AG09309 (cell line): ENCODE data around the gene GAB1.

ENCODE experiments used
- DNase-seq: peaks from one replicate; pipeline ENCODE4 v3.0.0-alpha.2; 2010; ENCODE audit warnings: low read depth
- H3K4me3 ChIP-seq: 2 replicates; pipeline ENCODE4 v1.5.1; 2011; ENCODE audit warnings: mild to moderate bottlenecking, low read depth, low read length, moderate library complexity; ENCODE audit not compliant: control insufficient read depth
- TF ChIP-seq, protein P1 (sequence below): IDR thresholded peaks from 2 replicates; pipeline ENCODE4 v1.5.1; 2011; ENCODE audit warnings: mild to moderate bottlenecking, low read depth, low read length, inconsistent platforms; ENCODE audit not compliant: insufficient read depth, control insufficient read depth; ENCODE audit errors: missing control alignments

The GAB1 gene

DNA sequence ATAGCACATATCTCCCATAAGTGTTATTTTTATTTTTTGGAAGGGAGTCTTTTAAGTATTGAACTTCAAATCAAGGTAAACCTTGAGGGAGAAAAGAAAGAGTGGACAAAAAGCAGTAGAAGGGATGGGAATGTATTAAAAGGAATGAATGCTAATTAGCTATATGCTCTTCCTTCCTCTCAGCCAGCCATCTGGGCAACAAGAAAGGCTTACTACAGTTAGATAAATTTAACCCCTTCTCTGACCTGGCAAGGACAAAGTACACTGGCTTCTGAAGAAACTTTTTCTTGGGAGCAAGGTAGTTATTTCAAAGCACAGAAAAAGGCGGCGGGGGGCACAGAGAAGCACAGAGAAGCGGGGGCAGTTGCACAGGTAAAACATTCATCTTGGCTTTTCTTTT, 54.6 kb downstream of the GAB1 start:
- no peak for DNase-seq
- TF ChIP-seq, protein P1, sequence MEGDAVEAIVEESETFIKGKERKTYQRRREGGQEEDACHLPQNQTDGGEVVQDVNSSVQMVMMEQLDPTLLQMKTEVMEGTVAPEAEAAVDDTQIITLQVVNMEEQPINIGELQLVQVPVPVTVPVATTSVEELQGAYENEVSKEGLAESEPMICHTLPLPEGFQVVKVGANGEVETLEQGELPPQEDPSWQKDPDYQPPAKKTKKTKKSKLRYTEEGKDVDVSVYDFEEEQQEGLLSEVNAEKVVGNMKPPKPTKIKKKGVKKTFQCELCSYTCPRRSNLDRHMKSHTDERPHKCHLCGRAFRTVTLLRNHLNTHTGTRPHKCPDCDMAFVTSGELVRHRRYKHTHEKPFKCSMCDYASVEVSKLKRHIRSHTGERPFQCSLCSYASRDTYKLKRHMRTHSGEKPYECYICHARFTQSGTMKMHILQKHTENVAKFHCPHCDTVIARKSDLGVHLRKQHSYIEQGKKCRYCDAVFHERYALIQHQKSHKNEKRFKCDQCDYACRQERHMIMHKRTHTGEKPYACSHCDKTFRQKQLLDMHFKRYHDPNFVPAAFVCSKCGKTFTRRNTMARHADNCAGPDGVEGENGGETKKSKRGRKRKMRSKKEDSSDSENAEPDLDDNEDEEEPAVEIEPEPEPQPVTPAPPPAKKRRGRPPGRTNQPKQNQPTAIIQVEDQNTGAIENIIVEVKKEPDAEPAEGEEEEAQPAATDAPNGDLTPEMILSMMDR, result no peak
- H3K4me3 ChIP-seq, result no peak overlapping the region

DNA sequence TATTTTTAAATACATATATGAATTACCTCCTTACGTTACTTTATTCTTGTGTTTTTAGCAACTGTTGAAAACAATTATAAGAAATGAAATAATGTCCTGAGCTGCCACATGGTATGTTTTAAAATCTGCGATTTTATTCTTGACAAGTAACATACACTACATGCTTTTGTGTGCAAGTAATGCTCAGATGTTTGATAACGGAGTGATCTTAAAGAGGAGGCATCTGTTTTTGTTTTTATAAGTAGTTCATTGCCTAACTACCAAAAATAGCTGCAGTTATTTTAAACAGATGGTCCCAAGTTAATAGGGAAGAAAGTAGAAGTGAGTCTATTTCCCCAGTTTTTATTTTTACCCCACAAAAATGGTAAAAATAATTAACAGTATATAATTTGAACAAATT, 55.2 kb downstream of the GAB1 start:
- H3K4me3 ChIP-seq, result no peak overlapping the region
- TF ChIP-seq, protein P1, result no peak
- DNase-seq, result peak; percentile 53

DNA sequence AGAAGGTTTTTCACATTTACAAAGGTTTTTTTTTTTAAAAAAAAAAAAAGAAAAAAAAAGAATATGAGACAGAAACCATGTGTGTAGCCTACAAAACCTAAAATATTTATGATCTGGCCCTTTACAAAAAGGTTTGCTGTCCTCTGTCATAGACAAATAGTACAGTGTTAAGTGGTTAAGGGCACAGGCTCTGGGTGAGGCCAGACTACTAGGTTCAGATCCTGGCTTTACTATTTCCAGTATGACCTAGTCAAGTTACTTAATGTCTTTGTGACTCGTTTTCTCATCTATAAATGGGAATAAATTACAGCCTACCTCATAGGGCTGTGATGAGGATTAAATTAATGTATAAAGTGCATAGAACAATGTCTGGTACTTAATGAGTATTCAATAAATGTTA, 56.5 kb downstream of the GAB1 start:
- TF ChIP-seq, protein P1, result no peak
- H3K4me3 ChIP-seq, result no peak overlapping the region
- no peak for DNase-seq

DNA sequence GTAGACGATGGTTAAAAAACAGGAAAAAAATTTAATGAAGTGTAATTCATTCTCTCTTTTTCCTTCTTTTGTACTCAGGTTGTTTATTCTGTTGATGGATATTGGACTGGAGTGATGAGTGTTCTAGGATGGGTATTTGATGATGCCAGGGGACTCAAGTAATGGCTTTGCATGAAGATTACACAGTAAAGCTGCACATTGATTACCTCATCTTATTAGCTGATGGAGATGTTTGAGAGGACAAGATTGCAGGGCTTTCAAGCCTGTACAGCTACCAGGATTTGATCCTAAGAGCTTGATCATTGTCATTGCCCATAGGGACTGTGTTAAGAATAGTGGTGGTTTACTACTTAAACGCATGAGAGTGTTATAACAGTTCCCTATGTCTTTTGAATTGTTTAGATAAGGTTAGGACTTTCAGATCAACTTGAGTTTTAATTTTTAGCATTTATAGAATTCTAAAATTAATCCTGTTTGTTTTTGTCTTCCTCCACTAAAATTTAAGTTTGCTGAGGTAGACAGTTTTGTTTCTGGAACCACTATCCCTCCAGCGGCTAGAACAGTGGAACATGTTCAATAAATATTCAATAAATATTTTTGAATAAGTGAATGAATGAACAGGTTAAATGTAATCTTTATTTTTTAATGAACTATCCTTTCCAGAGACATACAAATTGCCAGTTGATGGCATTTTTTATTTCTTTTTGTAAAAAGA, 58.2 kb downstream of the GAB1 start:
- DNase-seq, result no peak
- TF ChIP-seq, protein P1, result no peak

DNA sequence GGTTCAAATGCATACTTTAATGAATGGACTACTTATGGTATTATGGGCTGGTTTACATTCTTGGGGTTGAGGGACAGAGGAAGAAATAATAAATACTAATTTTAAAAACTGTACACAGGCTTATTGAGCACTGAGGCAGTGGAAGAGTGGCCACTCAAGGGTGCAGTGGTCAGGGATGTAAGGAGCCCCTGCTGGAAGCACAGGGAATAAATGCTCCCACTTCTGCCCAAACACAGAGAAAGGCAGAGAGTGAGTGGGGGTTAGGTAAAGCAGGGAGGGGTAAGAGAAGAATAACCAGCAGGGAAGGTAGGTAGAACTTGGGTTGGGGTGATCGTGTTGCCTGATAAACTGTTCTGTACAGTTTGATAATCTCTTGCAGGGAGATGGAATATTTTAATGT, 60.0 kb downstream of the GAB1 start:
- no peak for DNase-seq
- TF ChIP-seq, protein P1, result no peak
- H3K4me3 ChIP-seq, result no peak overlapping the region

More for the DNA sequence above, 58.2 kb downstream of the GAB1 start:
- no peak overlapping the region for H3K4me3 ChIP-seq

DNA sequence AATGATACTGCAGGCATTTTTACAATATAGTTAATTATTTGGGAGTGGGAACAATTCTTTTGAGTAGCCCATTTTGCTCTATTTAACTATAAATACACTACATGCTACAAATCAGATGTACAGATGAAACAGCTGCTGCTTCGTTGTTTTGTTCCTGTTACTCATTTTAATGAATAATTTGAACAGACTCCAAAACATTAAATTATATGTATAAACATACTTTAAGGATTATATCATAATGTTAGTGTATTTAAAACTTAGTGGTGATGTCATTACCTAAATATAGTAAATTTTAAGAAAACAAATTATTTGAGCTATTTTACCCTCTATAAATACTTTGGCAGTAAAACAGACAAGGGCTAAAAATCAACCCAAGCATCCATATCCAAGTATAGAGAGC, 60.7 kb downstream of the GAB1 start:
- no peak overlapping the region for H3K4me3 ChIP-seq
- TF ChIP-seq, protein P1, result no peak
- no peak for DNase-seq
